Mesothelial cell of epicardium (in vitro differentiated cells): ENCODE measurements around the gene FUT8. TPM values are rescaled to one million over a fixed set of nuclear protein-coding genes. Genes with fewer than 3 reads are reported as not detected.
"Not testable (repeated sequence)": the region's sequence is repeated elsewhere in the genome, so short reads cannot be mapped to it uniquely, and the experiment has no call there.

Experiments
- DNase-seq, 2 experiments: peaks; one replicate each; pipeline ENCODE4 v3.0.0; 2021; ENCODE audit warnings: low spot score in 2 of 2; ENCODE audit not compliant: unreplicated experiment in 2 of 2
- H3K27ac Mint-ChIP-seq: 2 replicates; pipeline ENCODE4 v1.8.0; 2021; ENCODE audit warnings: mixed read lengths
- H3K27me3 Mint-ChIP-seq: 2 replicates; pipeline ENCODE4 v1.8.0; 2021; ENCODE audit warnings: low read depth, mixed read lengths
- H3K36me3 Mint-ChIP-seq: 2 replicates; pipeline ENCODE4 v1.8.0; 2021; ENCODE audit warnings: mixed read lengths
- H3K4me1 Mint-ChIP-seq: 2 replicates; pipeline ENCODE4 v1.8.0; 2021; ENCODE audit warnings: mixed read lengths
- H3K4me3 Mint-ChIP-seq: 2 replicates; pipeline ENCODE4 v1.8.0; 2021; ENCODE audit warnings: mild to moderate bottlenecking, moderate library complexity, mixed read lengths
- H3K9me3 Mint-ChIP-seq: 2 replicates; pipeline ENCODE4 v1.8.0; 2021; ENCODE audit warnings: mixed read lengths
- total RNA-seq: library from RNA; stranded (reverse); gene quantifications from 3 replicates; pipeline ENCODE4 v1.2.1, GENCODE V29; 2021
- TF ChIP-seq, protein P1 (sequence below): fragments of 200-600 bp; sonication (generic); IDR thresholded peaks from one replicate; pipeline ENCODE4 v1.5.0; 2021; ENCODE audit warnings: antibody characterized with exemption; ENCODE audit not compliant: unreplicated experiment

FUT8 gene
- total RNA-seq, 1 donor from 2014 or later, result 49.4 TPM

DNA sequence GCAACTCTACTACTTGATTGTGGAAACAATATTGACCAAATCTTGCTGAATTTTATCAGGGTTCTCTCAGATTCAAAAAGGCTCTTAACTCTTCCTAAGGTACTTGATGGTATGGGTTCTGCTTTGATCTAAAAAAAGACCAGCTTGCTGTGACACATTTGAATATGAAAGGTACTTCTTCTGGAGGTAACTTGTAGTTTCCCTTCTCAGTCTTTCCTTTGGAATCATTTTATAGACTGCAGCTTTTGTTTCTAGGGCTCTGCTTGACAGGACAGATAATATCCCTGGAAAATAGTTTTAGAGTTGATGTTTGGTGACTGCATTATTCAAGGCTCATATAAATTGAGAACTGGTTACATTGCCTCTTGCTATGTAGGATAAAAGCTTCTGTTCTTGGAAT is 251.9 kb downstream of the FUT8 start:
- H3K27ac Mint-ChIP-seq, result no peak overlapping the region
- no peak overlapping the region for H3K4me3 Mint-ChIP-seq
- TF ChIP-seq, protein P1, sequence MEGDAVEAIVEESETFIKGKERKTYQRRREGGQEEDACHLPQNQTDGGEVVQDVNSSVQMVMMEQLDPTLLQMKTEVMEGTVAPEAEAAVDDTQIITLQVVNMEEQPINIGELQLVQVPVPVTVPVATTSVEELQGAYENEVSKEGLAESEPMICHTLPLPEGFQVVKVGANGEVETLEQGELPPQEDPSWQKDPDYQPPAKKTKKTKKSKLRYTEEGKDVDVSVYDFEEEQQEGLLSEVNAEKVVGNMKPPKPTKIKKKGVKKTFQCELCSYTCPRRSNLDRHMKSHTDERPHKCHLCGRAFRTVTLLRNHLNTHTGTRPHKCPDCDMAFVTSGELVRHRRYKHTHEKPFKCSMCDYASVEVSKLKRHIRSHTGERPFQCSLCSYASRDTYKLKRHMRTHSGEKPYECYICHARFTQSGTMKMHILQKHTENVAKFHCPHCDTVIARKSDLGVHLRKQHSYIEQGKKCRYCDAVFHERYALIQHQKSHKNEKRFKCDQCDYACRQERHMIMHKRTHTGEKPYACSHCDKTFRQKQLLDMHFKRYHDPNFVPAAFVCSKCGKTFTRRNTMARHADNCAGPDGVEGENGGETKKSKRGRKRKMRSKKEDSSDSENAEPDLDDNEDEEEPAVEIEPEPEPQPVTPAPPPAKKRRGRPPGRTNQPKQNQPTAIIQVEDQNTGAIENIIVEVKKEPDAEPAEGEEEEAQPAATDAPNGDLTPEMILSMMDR, result no peak
- H3K9me3 Mint-ChIP-seq, result no peaks in the 10 kb centered on the region
- DNase-seq, result no peak
- H3K27me3 Mint-ChIP-seq, result no peaks in the 10 kb centered on the region
- peaks cover 3% of the 10 kb centered on the region for H3K4me1 Mint-ChIP-seq
- no peaks in the 10 kb centered on the region for H3K36me3 Mint-ChIP-seq

DNA sequence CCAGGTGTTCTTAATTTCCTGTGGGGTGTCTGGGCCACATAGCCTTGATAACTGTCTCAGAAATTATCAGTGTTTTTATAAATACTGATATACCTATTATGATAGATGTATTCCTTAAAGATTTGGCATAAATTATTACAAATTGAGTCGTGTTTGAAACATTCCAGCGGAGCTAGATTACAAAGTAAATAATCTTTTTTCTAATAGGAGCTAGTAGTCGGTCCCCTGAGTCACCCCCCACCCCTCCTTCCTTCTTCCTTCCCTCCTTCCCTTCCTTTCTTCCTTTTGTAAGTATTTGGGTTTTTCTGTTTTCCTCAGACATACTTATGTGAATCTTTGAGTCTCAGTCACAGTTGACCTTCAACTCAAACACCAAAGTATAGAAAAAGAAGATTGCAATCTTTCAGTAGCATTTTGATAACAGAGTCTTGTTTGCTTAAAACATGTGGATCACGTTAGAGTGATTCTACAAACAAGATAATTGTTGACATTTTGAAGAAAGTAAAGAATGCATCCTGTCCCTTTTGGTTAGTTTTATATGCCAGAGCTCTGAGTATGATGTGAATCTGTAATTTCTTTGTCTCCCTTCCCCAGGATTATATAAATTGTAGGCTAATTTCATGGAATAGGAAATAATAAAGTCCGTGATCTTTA is 264.0 kb downstream of the FUT8 start:
- Mint-ChIP-seq H3K36me3 (no peaks in the 10 kb centered on the region), H3K4me3 (no peak overlapping the region), H3K9me3 (no peaks in the 10 kb centered on the region), H3K27ac (no peak overlapping the region), H3K27me3 (no peaks in the 10 kb centered on the region), H3K4me1 (peaks cover 10% of the 10 kb centered on the region)
- no peak for DNase-seq
- TF ChIP-seq, protein P1, result no peak

DNA sequence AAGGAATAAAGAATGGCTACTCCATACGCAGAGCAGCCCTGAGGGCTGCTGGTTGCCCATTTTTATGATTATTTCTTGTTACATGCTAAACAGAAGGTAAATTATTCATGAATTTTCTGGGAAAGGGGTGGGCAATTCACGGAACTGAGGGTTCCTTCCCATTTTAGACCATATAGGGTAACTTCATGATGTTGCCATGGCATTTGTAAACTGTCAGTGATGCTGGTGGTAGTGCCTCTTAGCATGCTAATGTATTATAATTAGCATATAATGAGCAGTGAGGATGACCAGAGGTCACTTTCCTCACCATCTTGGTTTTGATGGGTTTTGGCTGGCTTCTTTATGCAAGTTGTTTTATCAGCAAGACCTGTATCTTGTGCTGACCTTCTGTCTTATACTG is 273.0 kb downstream of the FUT8 start:
- Mint-ChIP-seq H3K4me3 (no peak overlapping the region), H3K36me3 (peaks cover 13% of the 10 kb centered on the region), H3K9me3 (peaks cover 19% of the 10 kb centered on the region), H3K27ac (no peak overlapping the region), H3K27me3 (no peaks in the 10 kb centered on the region), H3K4me1 (no peaks in the 10 kb centered on the region)
- DNase-seq, result no peak
- TF ChIP-seq, protein P1, result no peak

DNA sequence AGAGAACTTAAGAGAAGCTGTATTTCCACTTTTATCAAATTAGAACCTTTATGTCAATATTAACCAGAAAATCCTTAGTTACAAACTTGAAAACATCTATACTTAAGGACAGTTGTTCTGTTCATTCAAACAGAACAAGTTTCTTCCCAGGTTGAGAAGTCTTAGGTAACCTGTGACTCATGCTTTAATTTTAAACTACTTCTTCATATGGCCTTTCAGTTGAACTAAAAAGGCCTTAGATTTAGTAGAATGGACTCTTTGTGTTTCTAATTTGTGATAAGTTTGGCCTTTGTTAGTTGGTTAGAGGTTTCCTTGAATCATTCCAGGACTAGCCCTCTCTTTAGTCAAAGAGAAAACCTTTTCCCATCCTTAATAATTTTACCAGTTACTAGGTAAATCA is 274.2 kb downstream of the FUT8 start:
- DNase-seq, result no peak
- Mint-ChIP-seq H3K36me3 (peaks cover 20% of the 10 kb centered on the region), H3K27ac (no peak overlapping the region), H3K4me1 (no peaks in the 10 kb centered on the region), H3K9me3 (peaks cover 28% of the 10 kb centered on the region), H3K4me3 (no peak overlapping the region), H3K27me3 (no peaks in the 10 kb centered on the region)
- TF ChIP-seq, protein P1, result no peak

DNA sequence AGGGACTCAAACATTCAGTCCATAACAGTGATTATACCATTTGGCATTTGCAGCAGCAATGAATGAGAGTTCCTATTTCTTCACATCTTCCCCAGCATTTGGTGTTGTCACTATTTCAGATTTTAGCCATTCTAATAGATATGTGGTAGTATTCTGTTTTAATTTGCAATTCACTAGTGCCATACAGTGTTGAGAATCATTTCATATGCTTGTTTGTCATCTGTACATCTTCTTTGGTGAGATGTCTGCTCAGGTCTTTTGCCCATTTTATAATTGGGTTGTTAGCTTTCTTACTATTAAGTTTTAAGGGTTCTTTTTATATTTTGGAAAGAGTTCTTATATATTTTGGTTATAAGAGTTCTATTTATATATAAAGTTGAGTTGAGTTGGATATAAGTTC is 276.5 kb downstream of the FUT8 start:
- TF ChIP-seq, protein P1, result no peak
- Mint-ChIP-seq H3K4me3 (no peak overlapping the region), H3K27ac (no peak overlapping the region), H3K4me1 (no peaks in the 10 kb centered on the region), H3K27me3 (no peaks in the 10 kb centered on the region), H3K9me3 (peaks cover 36% of the 10 kb centered on the region), H3K36me3 (peaks cover 29% of the 10 kb centered on the region)
- DNase-seq, result no peak

DNA sequence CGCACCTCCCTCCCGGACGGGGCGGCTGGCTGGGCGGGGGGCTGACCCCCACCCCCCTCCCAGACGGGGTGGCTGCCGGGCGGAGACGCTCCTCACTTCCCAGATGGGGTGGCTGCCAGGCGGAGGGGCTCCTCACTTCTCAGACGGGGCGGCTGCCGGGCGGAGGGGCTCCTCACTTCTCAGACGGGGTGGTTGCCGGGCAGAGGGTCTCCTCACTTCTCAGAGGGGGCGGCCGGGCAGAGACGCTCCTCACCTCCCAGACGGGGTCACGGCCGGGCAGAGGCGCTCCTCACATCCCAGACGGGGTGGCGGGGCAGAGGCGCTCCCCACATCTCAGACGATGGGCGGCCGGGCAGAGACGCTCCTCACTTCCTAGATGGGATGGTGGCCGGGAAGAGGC is 280.0 kb downstream of the FUT8 start:
- peaks cover 49% of the 10 kb centered on the region for H3K9me3 Mint-ChIP-seq
- H3K27me3 Mint-ChIP-seq, DNase-seq, H3K27ac Mint-ChIP-seq, H3K4me1 Mint-ChIP-seq, H3K4me3 Mint-ChIP-seq: not testable (repeated sequence)
- peaks cover 38% of the 10 kb centered on the region for H3K36me3 Mint-ChIP-seq
